PC-9 (cell line): Measurements from ENCODE around the gene ASPDH. TPM values are rescaled to one million over a fixed set of nuclear protein-coding genes. Genes with fewer than 3 reads are reported as not detected.

Source experiments
- BruUV-seq: library from RNA; stranded (reverse); fragments of 400-500 nt; replicated peaks from 2 replicates; lab custom pipeline; 2021; lab: Mats Ljungman, UMichigan
- CTCF ChIA-PET: fragments of 300-600 bp; sonication (Branson Sonifier 250); formaldehyde crosslinking; loops from one replicate; lab custom pipeline; 2022; ENCODE audit warnings: antibody characterized with exemption; lab: Charles Lee
- POLR2A ChIA-PET: fragments of 300-600 bp; sonication (Branson Sonifier 250); formaldehyde crosslinking; loops from one replicate; lab custom pipeline; 2022; ENCODE audit warnings: antibody characterized with exemption; ENCODE audit not compliant: unreplicated experiment; lab: Charles Lee
- DNase-seq, 2 experiments: peaks; one replicate each; pipeline versions ENCODE4 v3.0.0 to v3.0.0-alpha.2; 2015 to 2022; ENCODE audit warnings: mixed read lengths in 1 of 2
- H2AFZ ChIP-seq: fragments of 200-600 bp; sonication (generic); 2 replicates; pipeline ENCODE4 v1.8.1; 2017; ENCODE audit warnings: antibody characterized with exemption
- H3F3A ChIP-seq: fragments of 200-600 bp; sonication (generic); 2 replicates; pipeline ENCODE4 v1.8.1; 2017; ENCODE audit warnings: antibody characterized with exemption, mild to moderate bottlenecking, low read depth; ENCODE audit not compliant: insufficient read depth
- H3K27ac ChIP-seq: fragments of 200-600 bp; sonication (generic); 2 replicates; pipeline ENCODE4 v1.6.1; 2016; ENCODE audit warnings: mixed run types
- H3K27me3 ChIP-seq: fragments of 200-600 bp; sonication (generic); 2 replicates; pipeline ENCODE4 v1.6.1; 2016; ENCODE audit warnings: low read depth, mixed run types; ENCODE audit not compliant: insufficient read depth
- H3K36me3 ChIP-seq: fragments of 200-600 bp; sonication (generic); 2 replicates; pipeline ENCODE4 v1.6.1; 2016; ENCODE audit warnings: low read depth, mixed run types
- H3K4me1 ChIP-seq: fragments of 200-600 bp; sonication (generic); replicated peaks from 2 replicates; pipeline ENCODE4 v1.6.1; 2016; ENCODE audit warnings: mixed run types; ENCODE audit not compliant: insufficient read depth
- H3K4me2 ChIP-seq: fragments of 200-600 bp; sonication (generic); 2 replicates; pipeline ENCODE4 v1.6.1; 2017; ENCODE audit warnings: mixed run types
- H3K4me3 ChIP-seq: fragments of 200-600 bp; sonication (generic); 2 replicates; pipeline ENCODE4 v1.6.1; 2016; ENCODE audit warnings: mixed run types
- H3K79me2 ChIP-seq: fragments of 200-600 bp; sonication (generic); 2 replicates; pipeline ENCODE4 v1.6.1; 2017; ENCODE audit warnings: low read depth, mixed run types
- H3K9me2 ChIP-seq: fragments of 200-600 bp; sonication (generic); 2 replicates; pipeline ENCODE4 v1.8.1; 2017; ENCODE audit warnings: mild to moderate bottlenecking; ENCODE audit not compliant: insufficient read depth
- H3K9me3 ChIP-seq: fragments of 200-600 bp; sonication (generic); 2 replicates; pipeline ENCODE4 v1.8.1; 2016; ENCODE audit warnings: low read depth; ENCODE audit not compliant: insufficient read depth
- H4K20me1 ChIP-seq: fragments of 200-600 bp; sonication (generic); 2 replicates; pipeline ENCODE4 v1.8.1; 2017; ENCODE audit not compliant: insufficient read depth
- CTCF ChIP-seq: fragments of 200-600 bp; sonication (generic); conservative IDR thresholded peaks from 2 replicates; pipeline ENCODE4 v1.6.1; 2017; ENCODE audit warnings: mixed run types, antibody characterized with exemption, mild to moderate bottlenecking, moderate library complexity
- EZH2 ChIP-seq: fragments of 200-600 bp; sonication (generic); IDR thresholded peaks from 2 replicates; pipeline ENCODE4 v1.8.0; 2017; ENCODE audit warnings: antibody characterized with exemption, low read depth
- intact Hi-C: fragments of 100-400 bp; cut with micrococcal nuclease; formaldehyde crosslinking; loops from one replicate; pipeline ENCODE4 v1.10.0; 2022; ENCODE audit not compliant: unreplicated experiment
- total RNA-seq: library from RNA; stranded (reverse); gene quantifications from 2 replicates; pipeline ENCODE4 v1.2.3, GENCODE V29; 2021

The ASPDH gene
- total RNA-seq, 1 experiment from 2014 or later, result not detected

- BruUV-seq, result no TSS peak
- CTCF ChIA-PET, result no interaction called here
- H2AFZ ChIP-seq, result no peak overlapping the region
- no peak overlapping the region for H3K4me3 ChIP-seq
- intact Hi-C loops, result no loop called here
- no peaks in the 10 kb centered on the region for H3K9me2 ChIP-seq
- H3K4me2 ChIP-seq, result no peak overlapping the region
- H3K79me2 ChIP-seq, result no peaks in the 10 kb centered on the region
- no peaks in the 10 kb centered on the region for H3F3A ChIP-seq
- H3K9me3 ChIP-seq, result no peaks in the 10 kb centered on the region
- H3K27ac ChIP-seq, result no peak overlapping the region
- H4K20me1 ChIP-seq, result peaks cover 5% of the 10 kb centered on the region; the same call in 1 of the 2 replicates
- POLR2A ChIA-PET, result no interaction called here
- H3K4me1 ChIP-seq, result no peaks in the 10 kb centered on the region
- DNase-seq, result no peak
- H3K36me3 ChIP-seq, result no peaks in the 10 kb centered on the region
- TF ChIP-seq EZH2 (no peak), CTCF (no peak)
- H3K27me3 ChIP-seq, result peaks cover 100% of the 10 kb centered on the region
These were observed 41.3 kb upstream of the ASPDH start for GRCh38 chr19:50555033-50555432.

- H3K36me3 ChIP-seq, result no peaks in the 10 kb centered on the region
- no peak overlapping the region for H3K27ac ChIP-seq
- H4K20me1 ChIP-seq, result peaks cover 5% of the 10 kb centered on the region; the same call in 1 of the 2 replicates
- no peaks in the 10 kb centered on the region for H3K9me2 ChIP-seq
- no peaks in the 10 kb centered on the region for H3K9me3 ChIP-seq
- H3K4me1 ChIP-seq, result no peaks in the 10 kb centered on the region
- H3K79me2 ChIP-seq, result no peaks in the 10 kb centered on the region
- no peak overlapping the region for H3K4me3 ChIP-seq
- no peak for DNase-seq
- H3F3A ChIP-seq, result no peaks in the 10 kb centered on the region
- TF ChIP-seq EZH2 (no peak), CTCF (no peak)
- H2AFZ ChIP-seq, result no peak overlapping the region
- intact Hi-C loops, result no loop called here
- H3K4me2 ChIP-seq, result no peak overlapping the region
- no TSS peak for BruUV-seq
- ChIA-PET CTCF (no interaction called here), POLR2A (no interaction called here)
- H3K27me3 ChIP-seq, result peaks cover 100% of the 10 kb centered on the region
These were observed 40.5 kb upstream of the ASPDH start for GRCh38 chr19:50554212-50554611.

- no peak for DNase-seq
- Histone ChIP-seq H3K79me2 (no peaks in the 10 kb centered on the region), H2AFZ (no peak overlapping the region), H4K20me1 (peaks cover 5% of the 10 kb centered on the region; the same call in 1 of the 2 replicates), H3K9me3 (no peaks in the 10 kb centered on the region), H3K4me1 (no peaks in the 10 kb centered on the region), H3K4me2 (no peak overlapping the region), H3K27me3 (peaks cover 100% of the 10 kb centered on the region), H3F3A (no peaks in the 10 kb centered on the region), H3K4me3 (no peak overlapping the region), H3K36me3 (no peaks in the 10 kb centered on the region), H3K9me2 (no peaks in the 10 kb centered on the region), H3K27ac (no peak overlapping the region)
- no peak for TF ChIP-seq CTCF
- no peak for TF ChIP-seq EZH2
- intact Hi-C loops, result no loop called here
- POLR2A ChIA-PET, result no interaction called here
- no TSS peak for BruUV-seq
- CTCF ChIA-PET, result no interaction called here
These were observed 39.5 kb upstream of the ASPDH start for GRCh38 chr19:50553134-50553703.
